Body of pancreas (tissue), 4 donors: ENCODE results near the gene MRPL14. TPM values are rescaled to one million over a fixed set of nuclear protein-coding genes. Genes with fewer than 3 reads are reported as not detected.

Source experiments
- ATAC-seq: fragments of 150-250 bp; one replicate; pipeline ENCODE4 v1.9.1; 2016
- DNase-seq, 4 donors: peaks; one replicate each; pipeline ENCODE4 v3.0.0-alpha.2; 2019
- H3K27ac ChIP-seq, 4 donors: fragments of 200-600 bp; sonication (generic); 1 replicate in 3 of 4; 2 replicates in 1 of 4; pipeline versions ENCODE4 v1.5.1 to v1.6.1; 2016 to 2019; ENCODE audit warnings: mild to moderate bottlenecking in 1 of 4, mixed read lengths in 1 of 4, moderate library complexity in 1 of 4
- H3K27me3 ChIP-seq, 2 donors: fragments of 200-600 bp; sonication (generic); one replicate each; pipeline ENCODE4 v1.6.0; 2016; ENCODE audit warnings: mild to moderate bottlenecking in 1 of 2
- H3K36me3 ChIP-seq, 2 donors: fragments of 200-600 bp; sonication (generic); replicated peaks in 1 of 2; 2 replicates each; pipeline ENCODE4 v1.5.1; 2016; ENCODE audit warnings: low read depth in 2 of 2; ENCODE audit not compliant: insufficient read depth in 1 of 2
- H3K4me1 ChIP-seq: fragments of 200-600 bp; sonication (generic); one replicate; pipeline ENCODE4 v1.6.0; 2016
- H3K4me3 ChIP-seq, 2 donors: fragments of 200-600 bp; sonication (generic); 1 replicate in 1 of 2; 2 replicates in 1 of 2; pipeline ENCODE4 v1.5.1; 2016 to 2019
- H3K9me3 ChIP-seq, 3 donors: fragments of 200-600 bp; sonication (generic); 1 replicate in 2 of 3; 2 replicates in 1 of 3; pipeline ENCODE4 v1.5.1; 2016
- CTCF ChIP-seq, 7 experiments: fragments of 450-650 bp in 4 of 7; fragments of 200-600 bp in 3 of 7; sonication (generic) in 3 of 7; IDR thresholded peaks; one replicate each; pipeline ENCODE4 v1.5.1; 2016 to 2019; ENCODE audit warnings: antibody characterized with exemption in 7 of 7
- POLR2A ChIP-seq, 3 donors: fragments of 450-650 bp; IDR thresholded peaks; one replicate each; pipeline ENCODE4 v1.6.1; 2016; ENCODE audit warnings: antibody characterized with exemption in 3 of 3, mild to moderate bottlenecking in 2 of 3
- WGBS, 2 donors: methylation state at CpG; one replicate each; pipeline ENCODE4 v1.1.5; 2017; 5-methylcytosine and 5-hydroxymethylcytosine counted together
- intact Hi-C: fragments of 100-400 bp; cut with DNase I; formaldehyde crosslinking; loops from one replicate; pipeline ENCODE4 v1.15.1; 2023
- total RNA-seq, 2 donors: library from RNA; depleted of rRNA; stranded (reverse); fragments of >200 nt; gene quantifications; one replicate each; pipeline ENCODE4 v1.1.0, GENCODE V29; 2016

The MRPL14 gene
- total RNA-seq, 2 donors from 2014 or later: 14.8 to 20.8 TPM

GRCh38 chr6:44133981-44134711, 6.9 kb upstream of the MRPL14 start:
- H3K36me3 ChIP-seq: peaks cover 0 to under 1% of the 10 kb centered on the region in 2 donors
- H3K27ac ChIP-seq: no peak overlapping the region
- ATAC-seq (no peak), DNase-seq (no peak)
- intact Hi-C loops: no loop called here
- H3K4me1 ChIP-seq: peaks cover 7% of the 10 kb centered on the region
- no peaks in the 10 kb centered on the region for H3K9me3 ChIP-seq
- H3K4me3 ChIP-seq: no peak overlapping the region
- 91 to 92% methylated on average over 9 to 12 of the region's 12 CpGs for WGBS, 2 donors
- TF ChIP-seq CTCF (IDR thresholded peaks at IDR 0.05) (no peak), POLR2A (IDR thresholded peaks at IDR 0.05) (no peak)
- H3K27me3 ChIP-seq: no peaks in the 10 kb centered on the region

GRCh38 chr6:44133003-44133931, 6.0 kb upstream of the MRPL14 start:
- no peak overlapping the region for H3K4me3 ChIP-seq
- peaks cover 16% of the 10 kb centered on the region for H3K4me1 ChIP-seq
- no peaks in the 10 kb centered on the region for H3K27me3 ChIP-seq
- intact Hi-C loops: no loop called here
- DNase-seq (peak in 3 of 4 donors; percentile 43 to 47 (median 43)), ATAC-seq (peak; percentile 68)
- TF ChIP-seq CTCF (IDR thresholded peaks at IDR 0.05) (no peak), POLR2A (IDR thresholded peaks at IDR 0.05) (no peak)
- no peaks in the 10 kb centered on the region for H3K9me3 ChIP-seq
- no peak overlapping the region for H3K27ac ChIP-seq
- 50 to 68% methylated on average over 8 to 9 of the region's 9 CpGs for WGBS, 2 donors
- H3K36me3 ChIP-seq: no peaks in the 10 kb centered on the region

- Histone ChIP-seq H3K4me1 (peaks cover 19% of the 10 kb centered on the region), H3K9me3 (no peaks in the 10 kb centered on the region), H3K4me3 (no peak overlapping the region), H3K27me3 (no peaks in the 10 kb centered on the region), H3K27ac (no peak overlapping the region), H3K36me3 (no peaks in the 10 kb centered on the region)
- ATAC-seq (no peak), DNase-seq (no peak)
- intact Hi-C loops: no loop called here
- WGBS, 2 donors: 73 to 78% methylated on average over 4 of the region's 4 CpGs
- TF ChIP-seq POLR2A (IDR thresholded peaks at IDR 0.05) (no peak), CTCF (IDR thresholded peaks at IDR 0.05) (no peak)
These were observed 5.2 kb upstream of the MRPL14 start for GRCh38 chr6:44132476-44132875.

- intact Hi-C loops: no loop called here
- H3K9me3 ChIP-seq: no peaks in the 10 kb centered on the region
- no peaks in the 10 kb centered on the region for H3K36me3 ChIP-seq
- 58 to 81% methylated on average over 2 of the region's 2 CpGs for WGBS, 2 donors
- no peak overlapping the region for H3K4me3 ChIP-seq
- ATAC-seq (no peak), DNase-seq (peak in 2 of 4 donors; percentile 46 to 53)
- no peaks in the 10 kb centered on the region for H3K27me3 ChIP-seq
- TF ChIP-seq POLR2A (IDR thresholded peaks at IDR 0.05): no peak
- TF ChIP-seq CTCF (IDR thresholded peaks at IDR 0.05): no peak
- H3K27ac ChIP-seq: no peak overlapping the region
- peaks cover 19% of the 10 kb centered on the region for H3K4me1 ChIP-seq
These were observed 4.6 kb upstream of the MRPL14 start for GRCh38 chr6:44131892-44132291.
